ENCODE data around the gene RAB27A. TPM values are rescaled to one million over a fixed set of nuclear protein-coding genes. Genes with fewer than 3 reads are reported as not detected.
A peak's percentile ranks its signal among the peaks of the same experiment; 100 is the strongest.

RAB27A gene
- total and polyA plus RNA-seq, 2 of the 13 experiments (the other 11 are each of a cell fraction or from before 2014, with no cell fraction given): 3.4 to 8.1 TPM

- TF ChIP-seq DZIP1 (CRISPR knock-in tag; IDR thresholded peaks at IDR 0.05) (peak; percentile 39; the same call in 1 of the 2 replicates), IKZF1 (IDR thresholded peaks at IDR 0.05) (no peak), NCOA5 (CRISPR knock-in tag; IDR thresholded peaks at IDR 0.05) (no peak), ZNF530 (CRISPR knock-in tag; IDR thresholded peaks at IDR 0.05; ENCODE audit: low read depth) (no peak), ZNF230 (CRISPR knock-in tag; IDR thresholded peaks at IDR 0.05) (peak; percentile 84; the same call in 1 of the 2 replicates), DRAP1 (CRISPR knock-in tag; IDR thresholded peaks at IDR 0.05) (peak; percentile 63; the same call in 1 of the 2 replicates), RARG (CRISPR knock-in tag; IDR thresholded peaks at IDR 0.05; ENCODE audit: low read depth) (0 out of 2 replicates have a peak, but pooled peaks have one; percentile 40), AHR (CRISPR knock-in tag; IDR thresholded peaks at IDR 0.05) (no peak), XBP1 (CRISPR knock-in tag; IDR thresholded peaks at IDR 0.05) (no peak), ZFP36 (IDR thresholded peaks at IDR 0.05; ENCODE audit: borderline replicate concordance, low read depth, low read length, partially characterized antibody) (no peak), ZNF704 (CRISPR knock-in tag; IDR thresholded peaks at IDR 0.05; ENCODE audit: borderline replicate concordance) (peak; percentile 51; the same call in 1 of the 2 replicates), ZNF687 (CRISPR knock-in tag; IDR thresholded peaks at IDR 0.05) (peak; percentile 94), SRSF4 (IDR thresholded peaks at IDR 0.05; ENCODE audit: low read depth, low read length, poor library complexity, severe bottlenecking) (no peak), ZSCAN21 (CRISPR knock-in tag; IDR thresholded peaks at IDR 0.05; ENCODE audit: borderline replicate concordance) (peak; percentile 74; the same call in 1 of the 2 replicates), ZKSCAN8 (CRISPR knock-in tag; IDR thresholded peaks at IDR 0.05; ENCODE audit: borderline replicate concordance) (peak; percentile 72), ZNF274 (CRISPR knock-in tag; IDR thresholded peaks at IDR 0.05) (peak; percentile 52; the same call in 1 of the 2 replicates), ZNF841 (CRISPR knock-in tag; IDR thresholded peaks at IDR 0.05; ENCODE audit: borderline replicate concordance) (0 out of 2 replicates have a peak, but pooled peaks have one; percentile 37)
Observed at GRCh38 chr15:55318588-55319494, 29.2 kb upstream of the RAB27A start, which contains the start of the genes PIGB and PIGBOS1 (continued).
